Esophagus squamous epithelium (tissue), 5 donors: ENCODE data around the gene OPTN. TPM values are rescaled to one million over a fixed set of nuclear protein-coding genes. Genes with fewer than 3 reads are reported as not detected.
"Not testable (repeated sequence)": the region's sequence is repeated elsewhere in the genome, so short reads cannot be mapped to it uniquely, and the experiment has no call there.

Experiments used
- DNase-seq: peaks from one replicate; lab custom pipeline; 2025; lab: John Stamatoyannopoulos, UW
- H3K27ac ChIP-seq, 4 donors: fragments of 200-600 bp; sonication (generic); one replicate each; pipeline ENCODE4 v1.5.1; 2016 to 2019; ENCODE audit warnings: mild to moderate bottlenecking in 1 of 4
- H3K27me3 ChIP-seq, 4 donors: fragments of 200-600 bp; sonication (generic); 1 replicate in 3 of 4; 2 replicates in 1 of 4; pipeline versions ENCODE4 v1.5.1 to v1.6.0; 2017 to 2021; ENCODE audit warnings: antibody characterized with exemption in 1 of 4
- H3K36me3 ChIP-seq, 3 donors: fragments of 200-600 bp; sonication (generic); one replicate each; pipeline ENCODE4 v1.5.1; 2016 to 2019
- H3K4me1 ChIP-seq, 3 donors: fragments of 200-600 bp; sonication (generic); one replicate each; pipeline ENCODE4 v1.5.1; 2017 to 2019
- H3K4me3 ChIP-seq, 4 donors: fragments of 200-600 bp; sonication (generic); 1 replicate in 3 of 4; 2 replicates in 1 of 4; pipeline ENCODE4 v1.5.1; 2016 to 2019; ENCODE audit warnings: mild to moderate bottlenecking in 2 of 4, moderate library complexity in 1 of 4
- H3K9me3 ChIP-seq, 3 donors: fragments of 200-600 bp; sonication (generic); one replicate each; pipeline ENCODE4 v1.5.1; 2016 to 2019
- POLR2A ChIP-seq, 4 donors: fragments of 450-650 bp; IDR thresholded peaks; one replicate each; pipeline ENCODE4 v1.6.1; 2017; ENCODE audit warnings: antibody characterized with exemption in 4 of 4, mild to moderate bottlenecking in 4 of 4, moderate library complexity in 3 of 4
- WGBS, 2 donors: methylation state at CpG; one replicate each; pipeline ENCODE4 v1.1.5; 2018; 5-methylcytosine and 5-hydroxymethylcytosine counted together
- intact Hi-C: fragments of 100-400 bp; cut with DNase I; formaldehyde crosslinking; loops from one replicate; pipeline ENCODE4 v1.15.0; 2022
- total RNA-seq, 4 donors: library from RNA; depleted of rRNA; stranded (reverse); fragments of >200 nt; gene quantifications; one replicate each; pipeline ENCODE4 v1.1.0, GENCODE V29; 2016
- TF ChIP-seq, protein P1 (sequence below), 6 experiments: fragments of 450-650 bp in 4 of 6; fragments of 200-600 bp in 2 of 6; sonication (generic) in 2 of 6; IDR thresholded peaks; one replicate each; pipeline ENCODE4 v1.5.1; 2016 to 2019; ENCODE audit warnings: antibody characterized with exemption in 6 of 6, mild to moderate bottlenecking in 4 of 6, moderate library complexity in 4 of 6
- donor health status: DM: yes; HTN: yes; CAD: no.

Gene OPTN
- 10 to 100 TPM; 23.3 to 46.9 (median 33.6) TPM for total RNA-seq

DNA sequence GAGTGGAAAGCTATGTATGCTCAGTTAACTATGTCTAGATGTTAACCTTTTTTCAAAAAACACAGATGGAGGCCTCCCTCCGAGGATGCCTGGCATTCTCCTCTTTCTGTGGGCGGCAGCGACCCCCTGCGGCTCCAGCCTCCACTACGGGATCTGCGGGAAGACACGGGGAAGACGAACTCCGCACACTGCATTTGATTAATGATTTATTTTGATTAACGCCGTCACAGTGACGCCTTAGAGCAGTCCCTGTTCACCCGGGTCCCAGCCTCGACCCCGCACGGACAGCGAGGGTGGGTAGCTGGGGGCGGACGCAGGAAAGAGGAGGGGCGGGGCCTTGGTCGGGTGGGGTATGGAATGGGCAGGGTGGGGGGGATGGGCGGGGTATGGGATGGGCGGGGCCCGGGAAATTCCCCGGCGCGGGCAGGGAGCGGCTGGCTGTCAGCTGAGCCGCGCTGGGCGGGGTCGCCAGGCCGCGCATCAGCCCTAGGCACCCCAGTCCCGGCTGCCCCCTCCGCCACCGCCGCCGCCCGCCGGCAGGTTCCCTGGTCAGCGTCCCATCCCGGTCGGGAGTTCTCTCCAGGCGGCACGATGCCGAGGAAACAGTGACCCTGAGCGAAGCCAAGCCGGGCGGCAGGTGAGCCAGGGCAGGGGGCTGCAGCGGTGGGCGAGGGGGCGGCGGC is at the start of gene OPTN:
Gene OPTN (plus strand): TSS at position 498 of the 683 bp plus-strand sequence. CDS start 8,960 bp downstream, outside the sequence.
- H3K4me3 ChIP-seq, result peak within 1 kb of the TSS; percentile 79 to 88 (median 81)
- intact Hi-C loops, result no loop called here
- peak within 1 kb of the TSS; percentile 94 to 98 (median 96) for H3K27ac ChIP-seq
- 0 to 3% methylated on average over 9 to 15 of the region's 54 CpGs for WGBS, 2 donors
- TF ChIP-seq, protein P1, sequence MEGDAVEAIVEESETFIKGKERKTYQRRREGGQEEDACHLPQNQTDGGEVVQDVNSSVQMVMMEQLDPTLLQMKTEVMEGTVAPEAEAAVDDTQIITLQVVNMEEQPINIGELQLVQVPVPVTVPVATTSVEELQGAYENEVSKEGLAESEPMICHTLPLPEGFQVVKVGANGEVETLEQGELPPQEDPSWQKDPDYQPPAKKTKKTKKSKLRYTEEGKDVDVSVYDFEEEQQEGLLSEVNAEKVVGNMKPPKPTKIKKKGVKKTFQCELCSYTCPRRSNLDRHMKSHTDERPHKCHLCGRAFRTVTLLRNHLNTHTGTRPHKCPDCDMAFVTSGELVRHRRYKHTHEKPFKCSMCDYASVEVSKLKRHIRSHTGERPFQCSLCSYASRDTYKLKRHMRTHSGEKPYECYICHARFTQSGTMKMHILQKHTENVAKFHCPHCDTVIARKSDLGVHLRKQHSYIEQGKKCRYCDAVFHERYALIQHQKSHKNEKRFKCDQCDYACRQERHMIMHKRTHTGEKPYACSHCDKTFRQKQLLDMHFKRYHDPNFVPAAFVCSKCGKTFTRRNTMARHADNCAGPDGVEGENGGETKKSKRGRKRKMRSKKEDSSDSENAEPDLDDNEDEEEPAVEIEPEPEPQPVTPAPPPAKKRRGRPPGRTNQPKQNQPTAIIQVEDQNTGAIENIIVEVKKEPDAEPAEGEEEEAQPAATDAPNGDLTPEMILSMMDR (IDR thresholded peaks at IDR 0.05), result peak in 5 of 6 experiments; percentile 50 to 75 (median 55)
- peak in 2 of 4 donors; percentile 45 to 82 for TF ChIP-seq POLR2A (IDR thresholded peaks at IDR 0.05)
- H3K9me3 ChIP-seq, result no peaks in the 10 kb centered on the region
- DNase-seq, result no peak
- no peaks in the 10 kb centered on the region for H3K27me3 ChIP-seq
- peaks cover 5 to 44% (median 10%) of the 10 kb centered on the region in 3 donors for H3K4me1 ChIP-seq
- H3K36me3 ChIP-seq, result peaks cover 0 to 4% (median 0%) of the 10 kb centered on the region in 3 donors

DNA sequence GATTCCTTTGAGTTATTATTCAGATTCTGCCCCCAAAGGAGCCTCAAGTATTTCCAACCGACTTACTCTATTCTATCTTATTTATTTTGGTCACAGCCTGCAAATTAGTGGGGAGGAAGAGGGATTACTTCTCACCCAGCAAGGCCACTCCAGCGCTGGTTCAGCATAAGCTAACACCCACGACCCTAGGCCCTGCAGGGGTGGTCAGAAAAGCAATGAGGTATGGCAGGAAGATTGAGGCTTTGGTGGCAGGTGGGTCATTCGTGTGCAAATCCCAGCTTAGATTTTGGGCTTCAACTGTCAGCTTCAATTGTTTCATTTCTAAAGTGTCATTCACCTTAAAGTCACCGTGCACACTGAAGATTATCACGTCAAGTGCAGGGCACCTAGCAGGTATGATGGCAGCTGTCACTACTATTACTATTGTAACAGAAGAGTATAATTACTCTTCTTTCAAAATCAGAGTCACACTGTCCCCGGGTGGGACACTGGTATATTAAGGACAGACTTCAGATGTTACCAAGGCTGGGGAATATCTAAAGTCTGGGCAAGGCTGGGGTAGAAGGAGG is 48.8 kb upstream of the OPTN start:
- no peak overlapping the region for H3K4me3 ChIP-seq

DNA sequence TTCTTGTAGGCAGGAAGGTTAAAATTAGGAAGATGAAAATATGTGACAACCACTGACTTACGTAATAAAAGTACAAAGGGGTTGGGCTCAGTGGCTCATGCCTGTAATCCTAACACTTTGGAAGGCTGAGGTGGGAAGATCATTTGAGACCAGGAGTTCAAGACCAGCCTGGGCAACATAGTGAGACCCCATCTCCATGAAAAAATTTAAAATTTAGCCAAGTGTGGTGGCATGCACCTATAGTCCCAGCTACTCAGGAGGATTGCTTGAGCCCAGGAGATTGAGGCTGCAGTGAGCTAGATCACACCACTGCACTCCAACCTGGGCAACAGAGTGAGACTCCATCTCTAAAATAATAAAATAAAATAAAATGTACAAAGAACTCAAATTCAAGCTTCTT is 46.8 kb upstream of the OPTN start:
- WGBS, 2 donors, result 63 to 83% methylated on average over 1 of the region's 1 CpG
- H3K27me3 ChIP-seq, intact Hi-C loops: not testable (repeated sequence)

More for the DNA sequence above, 48.8 kb upstream of the OPTN start:
- 75 to 78% methylated on average over 6 to 7 of the region's 7 CpGs for WGBS, 2 donors
- peaks cover 0 to 5% (median 0%) of the 10 kb centered on the region in 4 donors for H3K27me3 ChIP-seq
- intact Hi-C loops, result no loop called here
- no peaks in the 10 kb centered on the region for H3K9me3 ChIP-seq
- H3K36me3 ChIP-seq, result no peaks in the 10 kb centered on the region
- DNase-seq, result no peak
- H3K4me1 ChIP-seq, result peaks cover 0 to 16% (median 0%) of the 10 kb centered on the region in 3 donors
- TF ChIP-seq POLR2A (IDR thresholded peaks at IDR 0.05), result no peak
- TF ChIP-seq, protein P1 (IDR thresholded peaks at IDR 0.05), result no peak
- H3K27ac ChIP-seq, result no peak overlapping the region

DNA sequence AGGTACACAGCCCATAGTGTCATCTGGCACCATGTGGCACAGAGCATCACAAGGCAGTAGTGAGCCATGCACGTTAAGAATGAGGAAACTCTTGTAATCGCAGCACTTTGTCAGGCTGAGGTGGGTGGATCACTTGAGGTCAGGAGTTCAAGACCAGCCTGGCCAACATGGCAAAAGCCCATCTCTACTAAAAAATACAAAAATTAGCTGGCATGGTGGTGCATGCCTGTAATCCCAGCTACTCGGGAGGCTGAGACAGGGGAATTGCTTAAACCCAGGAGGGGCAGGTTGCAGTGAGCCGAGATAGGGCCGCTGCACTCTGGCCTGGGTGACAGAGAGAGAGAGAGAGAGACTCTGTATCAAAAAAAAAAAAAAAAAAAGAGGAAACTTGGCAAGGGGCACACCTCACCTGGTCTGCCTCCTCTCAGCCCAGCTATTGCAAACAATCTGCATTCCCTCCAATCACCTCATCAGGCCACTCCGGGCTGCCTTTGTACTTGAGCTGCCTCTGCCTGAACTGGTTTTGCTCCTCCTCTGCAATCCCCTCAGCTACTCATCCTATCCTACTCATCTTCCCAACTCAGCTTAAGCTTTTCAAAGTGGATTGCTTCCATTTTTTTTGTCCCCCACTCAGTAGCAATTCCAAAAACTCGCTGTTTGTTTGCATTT is 46.0 kb upstream of the OPTN start:
- 57 to 66% methylated on average over 7 of the region's 7 CpGs for WGBS, 2 donors
- Histone ChIP-seq H3K4me3 (no peak overlapping the region), H3K9me3 (no peaks in the 10 kb centered on the region), H3K27me3 (peaks cover 0 to 5% (median 0%) of the 10 kb centered on the region in 4 donors), H3K27ac (no peak overlapping the region), H3K4me1 (peaks cover 0 to 16% (median 0%) of the 10 kb centered on the region in 3 donors), H3K36me3 (no peaks in the 10 kb centered on the region)
- no peak for TF ChIP-seq POLR2A (IDR thresholded peaks at IDR 0.05)
- TF ChIP-seq, protein P1 (IDR thresholded peaks at IDR 0.05), result no peak
- intact Hi-C loops, result no loop called here
- DNase-seq, result no peak

More for the DNA sequence above, 46.8 kb upstream of the OPTN start:
- H3K4me1 ChIP-seq, result peaks cover 0 to 16% (median 0%) of the 10 kb centered on the region in 3 donors
- DNase-seq, H3K36me3 ChIP-seq, H3K27ac ChIP-seq, H3K9me3 ChIP-seq, H3K4me3 ChIP-seq: not testable (repeated sequence)

DNA sequence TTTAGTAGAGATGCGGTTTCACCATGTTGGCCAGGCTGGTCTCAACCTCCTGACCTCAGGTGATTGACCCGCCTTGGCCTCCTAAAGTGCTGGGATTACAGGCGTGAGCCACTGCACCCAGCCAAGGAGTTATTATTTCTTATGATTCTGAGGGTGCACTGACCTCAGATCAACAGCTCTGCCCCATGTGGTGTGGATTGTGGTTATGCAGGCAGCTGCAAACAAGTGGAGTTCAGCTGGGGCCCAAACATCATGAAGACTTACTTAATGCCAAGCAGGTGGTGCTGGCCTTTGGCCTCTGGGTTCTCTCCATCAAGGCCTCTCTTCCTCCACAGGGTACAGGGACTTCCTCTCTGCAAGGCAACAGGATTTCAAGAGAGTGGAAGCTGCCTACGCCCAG is 45.1 kb upstream of the OPTN start:
- TF ChIP-seq, protein P1 (IDR thresholded peaks at IDR 0.05), result no peak
- TF ChIP-seq POLR2A (IDR thresholded peaks at IDR 0.05), result no peak
- 68 to 83% methylated on average over 1 to 3 of the region's 4 CpGs for WGBS, 2 donors
- intact Hi-C loops, result no loop called here
- Histone ChIP-seq H3K27ac (no peak overlapping the region), H3K4me3 (no peak overlapping the region), H3K36me3 (no peaks in the 10 kb centered on the region), H3K9me3 (no peaks in the 10 kb centered on the region), H3K4me1 (peaks cover 0 to 16% (median 0%) of the 10 kb centered on the region in 3 donors), H3K27me3 (peaks cover 0 to 5% (median 0%) of the 10 kb centered on the region in 4 donors)
- no peak for DNase-seq
